Measurements from ENCODE around the gene ZNF587B. TPM values are rescaled to one million over a fixed set of nuclear protein-coding genes. Genes with fewer than 3 reads are reported as not detected.
"Not testable (repeated sequence)": the region's sequence is repeated elsewhere in the genome, so short reads cannot be mapped to it uniquely, and the experiment has no call there.

ZNF587B gene
- total and polyA plus RNA-seq, 12 donors, result 1.3 to 8.1 (median 7.1) TPM

- Histone ChIP-seq H3K27ac (peak overlapping the region in 9 of 10 donors; percentile 55 to 86 (median 81)), H3K27me3 (no peaks in the 10 kb centered on the region), H3K4me1 (peaks cover 0 to 38% (median 21%) of the 10 kb centered on the region in 9 donors), H3K4me3 (peak overlapping the region in 3 of 10 donors; percentile 50 to 78 (median 67)), H3K36me3 (peaks cover 0 to 24% (median 0%) of the 10 kb centered on the region in 9 donors), H3K9me3 (no peaks in the 10 kb centered on the region)
- intact Hi-C loops (cut with DNase I), result no loop called here
- ATAC-seq, result peak in 4 of 8 donors; percentile 21 to 37 (median 28)
- DNase-seq, result no peak
- WGBS, 2 donors, result 40 to 41% methylated on average over 5 of the region's 5 CpGs
- TF ChIP-seq, protein P1, sequence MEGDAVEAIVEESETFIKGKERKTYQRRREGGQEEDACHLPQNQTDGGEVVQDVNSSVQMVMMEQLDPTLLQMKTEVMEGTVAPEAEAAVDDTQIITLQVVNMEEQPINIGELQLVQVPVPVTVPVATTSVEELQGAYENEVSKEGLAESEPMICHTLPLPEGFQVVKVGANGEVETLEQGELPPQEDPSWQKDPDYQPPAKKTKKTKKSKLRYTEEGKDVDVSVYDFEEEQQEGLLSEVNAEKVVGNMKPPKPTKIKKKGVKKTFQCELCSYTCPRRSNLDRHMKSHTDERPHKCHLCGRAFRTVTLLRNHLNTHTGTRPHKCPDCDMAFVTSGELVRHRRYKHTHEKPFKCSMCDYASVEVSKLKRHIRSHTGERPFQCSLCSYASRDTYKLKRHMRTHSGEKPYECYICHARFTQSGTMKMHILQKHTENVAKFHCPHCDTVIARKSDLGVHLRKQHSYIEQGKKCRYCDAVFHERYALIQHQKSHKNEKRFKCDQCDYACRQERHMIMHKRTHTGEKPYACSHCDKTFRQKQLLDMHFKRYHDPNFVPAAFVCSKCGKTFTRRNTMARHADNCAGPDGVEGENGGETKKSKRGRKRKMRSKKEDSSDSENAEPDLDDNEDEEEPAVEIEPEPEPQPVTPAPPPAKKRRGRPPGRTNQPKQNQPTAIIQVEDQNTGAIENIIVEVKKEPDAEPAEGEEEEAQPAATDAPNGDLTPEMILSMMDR (IDR thresholded peaks at IDR 0.05), result no peak
These were observed 783 bp upstream of the ZNF587B start for GRCh38 chr19:57829316-57829715.

DNA sequence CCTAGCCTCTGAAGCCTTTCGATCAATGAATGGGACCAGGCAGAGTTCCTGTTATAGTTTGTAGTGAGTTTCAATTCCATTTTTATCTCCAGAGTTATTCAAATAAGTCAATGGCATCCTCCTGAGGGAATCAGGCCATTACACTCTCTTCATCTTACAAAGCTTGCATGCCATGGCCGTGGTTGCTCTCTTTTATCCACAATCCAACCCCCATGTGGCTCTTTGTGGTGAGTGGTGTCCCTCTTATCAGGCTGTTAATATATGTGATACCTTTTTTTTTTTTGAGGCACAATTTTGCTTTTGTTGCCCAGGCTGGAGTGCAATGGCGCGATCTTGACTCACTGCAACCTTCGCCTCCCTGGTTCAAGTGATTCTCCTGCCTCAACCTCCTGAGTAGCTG lies 6.9 kb downstream of the ZNF587B start:
- H3K4me3 ChIP-seq; H3K9me3 ChIP-seq; intact Hi-C loops (cut with DNase I); H3K27ac ChIP-seq; H3K27me3 ChIP-seq; ATAC-seq; DNase-seq: not testable (repeated sequence)
- Histone ChIP-seq H3K4me1 (peaks cover 0 to 14% (median 0%) of the 10 kb centered on the region in 9 donors), H3K36me3 (peaks cover 0 to 53% (median 4%) of the 10 kb centered on the region in 9 donors)
- WGBS, 2 donors, result 91 to 96% methylated on average over 5 of the region's 5 CpGs

DNA sequence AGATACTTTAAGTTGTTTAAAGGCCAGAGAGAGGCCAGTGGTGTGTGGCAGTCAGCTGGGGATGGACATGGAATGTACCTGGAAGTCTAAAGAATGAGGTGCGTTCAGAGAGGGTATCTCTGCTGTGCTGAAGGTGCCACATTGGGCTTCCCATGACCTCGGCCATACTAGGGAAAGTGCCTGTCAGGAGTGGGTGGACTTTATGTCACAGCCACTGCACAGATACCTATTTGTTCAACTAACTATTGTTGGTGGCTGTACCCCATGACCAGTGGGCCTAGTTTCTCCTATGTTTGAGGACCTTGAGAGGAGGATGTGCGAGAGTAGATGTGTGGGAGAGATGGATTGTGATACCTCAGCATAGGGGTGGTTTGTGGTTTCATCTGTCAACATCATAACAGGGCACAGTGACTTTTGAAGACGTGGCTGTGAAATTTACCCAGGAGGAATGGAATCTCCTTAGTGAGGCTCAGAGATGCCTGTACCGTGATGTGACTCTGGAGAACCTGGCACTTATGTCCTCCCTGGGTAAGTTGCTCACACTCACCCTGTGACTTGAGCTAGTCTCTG lies 8.6 kb downstream of the ZNF587B start:
- H3K36me3 ChIP-seq, result peaks cover 0 to 66% (median 4%) of the 10 kb centered on the region in 9 donors
- H3K9me3 ChIP-seq; intact Hi-C loops (cut with DNase I); H3K4me3 ChIP-seq; H3K4me1 ChIP-seq; H3K27ac ChIP-seq; DNase-seq; ATAC-seq; H3K27me3 ChIP-seq: not testable (repeated sequence)
- 86 to 95% methylated on average over 4 to 5 of the region's 5 CpGs for whole genome bisulfite sequencing, 2 donors

GRCh38 chr19:57841122-57841763 lies 11.1 kb downstream of the ZNF587B start:
- TF ChIP-seq, protein P1 (IDR thresholded peaks at IDR 0.05), result no peak
- ATAC-seq (no peak), DNase-seq (no peak)
- H3K27me3 ChIP-seq, result no peaks in the 10 kb centered on the region
- H3K4me3 ChIP-seq, result no peak overlapping the region
- peaks cover 0 to 68% (median 4%) of the 10 kb centered on the region in 9 donors for H3K36me3 ChIP-seq
- intact Hi-C loops (cut with DNase I), result no loop called here
- WGBS, 2 donors, result 69% methylated on average over 6 of the region's 6 CpGs
- no peak overlapping the region for H3K27ac ChIP-seq
- H3K4me1 ChIP-seq, result peaks cover 0 to 9% (median 0%) of the 10 kb centered on the region in 9 donors
- H3K9me3 ChIP-seq, result no peaks in the 10 kb centered on the region

DNA sequence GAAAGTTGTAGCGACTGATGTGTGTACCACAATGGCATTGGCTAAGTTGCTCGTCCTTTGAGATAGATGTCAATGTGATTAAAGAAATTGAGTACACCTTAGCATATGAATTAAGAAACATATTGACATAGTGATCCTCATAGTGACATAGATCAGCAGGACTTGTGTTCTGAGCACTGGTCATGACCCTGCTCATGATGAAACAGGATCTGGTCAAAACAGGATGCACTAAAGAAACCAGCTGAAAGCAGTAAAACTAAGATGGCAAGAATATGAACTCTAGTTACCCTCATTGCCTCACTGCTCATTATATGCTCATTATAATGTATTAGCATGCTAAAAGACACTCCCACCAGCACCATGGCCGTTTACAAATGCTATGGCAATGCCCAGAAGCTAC lies 17.1 kb downstream of the ZNF587B start:
- H3K4me1 ChIP-seq, result peaks cover 5 to 27% (median 11%) of the 10 kb centered on the region in 9 donors
- H3K36me3 ChIP-seq, result peaks cover 0 to 28% (median 5%) of the 10 kb centered on the region in 9 donors
- ATAC-seq; DNase-seq; intact Hi-C loops (cut with DNase I); H3K4me3 ChIP-seq; H3K27me3 ChIP-seq; H3K9me3 ChIP-seq: not testable (repeated sequence)
- peak overlapping the region in 1 of 10 donors; percentile 36 for H3K27ac ChIP-seq
- WGBS, 2 donors, result 78 to 93% methylated on average over 3 of the region's 3 CpGs

- peak overlapping the region in 3 of 10 donors; percentile 63 to 89 (median 73) for H3K27ac ChIP-seq
- ATAC-seq, result peak in 3 of 8 donors; percentile 16 to 26 (median 22)
- H3K9me3 ChIP-seq; intact Hi-C loops (cut with DNase I); H3K27me3 ChIP-seq; DNase-seq: not testable (repeated sequence)
- peak overlapping the region in 8 of 10 donors; percentile 68 to 88 (median 82) for H3K4me3 ChIP-seq
- peaks cover 0 to 30% (median 7%) of the 10 kb centered on the region in 9 donors for H3K36me3 ChIP-seq
- peaks cover 5 to 23% (median 11%) of the 10 kb centered on the region in 9 donors for H3K4me1 ChIP-seq
- 84 to 86% methylated on average over 2 of the region's 2 CpGs for WGBS, 2 donors
These were observed 19.1 kb downstream of the ZNF587B start for GRCh38 chr19:57849162-57849665.

DNA sequence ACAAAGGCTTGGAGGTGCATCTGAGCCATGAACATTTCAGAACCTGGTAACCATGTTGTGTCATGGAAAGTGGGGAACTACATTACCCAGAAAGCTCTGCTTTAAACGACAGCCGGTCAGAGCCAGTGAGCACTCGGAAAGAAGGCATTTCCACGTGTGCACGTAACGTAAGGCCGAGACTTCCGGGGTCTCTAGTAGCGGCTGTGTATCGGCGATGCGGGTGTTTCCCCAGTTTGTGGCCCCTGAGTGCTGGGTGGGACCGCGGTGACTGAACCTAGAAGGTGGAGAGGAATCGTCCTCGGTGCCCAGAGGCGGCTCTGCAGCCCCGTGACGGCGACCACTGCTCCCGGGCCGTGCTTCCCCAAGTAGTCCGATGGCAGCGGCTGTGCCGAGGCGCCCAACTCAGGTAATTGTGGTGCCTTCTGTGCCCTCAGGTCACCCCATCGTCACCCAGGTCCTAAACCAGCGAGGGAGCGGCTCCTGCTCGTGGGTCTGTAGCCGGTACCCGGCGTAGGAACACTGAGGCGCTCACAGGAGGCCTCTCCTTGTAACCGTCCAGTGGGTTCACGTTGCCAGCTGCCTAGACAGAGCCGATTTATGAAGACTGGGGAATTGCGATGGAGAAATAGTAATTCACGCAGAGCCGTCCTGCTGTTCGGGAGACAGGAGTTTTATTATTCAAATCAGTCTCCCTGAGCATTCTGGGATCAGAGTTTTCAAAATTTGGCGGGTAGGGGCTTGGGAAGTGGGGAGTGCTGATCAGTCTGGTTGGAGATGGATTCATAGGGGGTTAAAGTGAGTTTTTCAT lies 19.8 kb downstream of the ZNF587B start, which contains the start of gene ZNF587:
Gene ZNF587, plus strand, starts transcription at position 194 of the 808 bp plus-strand sequence. Its CDS starts 180 bp downstream, at position 374.
- peak within 1 kb of the TSS; percentile 68 to 88 (median 82) for H3K4me3 ChIP-seq
- ATAC-seq (peak; percentile 93 to 98 (median 97)), DNase-seq (peak; percentile 49 to 76)
- peaks cover 5 to 23% (median 11%) of the 10 kb centered on the region in 9 donors for H3K4me1 ChIP-seq
- WGBS, 2 donors, result 0 to 1% methylated on average over 42 of the region's 42 CpGs
- H3K27me3 ChIP-seq; H3K9me3 ChIP-seq; intact Hi-C loops (cut with DNase I): not testable (repeated sequence)
- peaks cover 0 to 28% (median 7%) of the 10 kb centered on the region in 9 donors for H3K36me3 ChIP-seq
- peak within 1 kb of the TSS in 9 of 10 donors; percentile 48 to 89 (median 69) for H3K27ac ChIP-seq

Data from heart right ventricle (tissue), 16 donors.